SK-N-MC (cell line): ENCODE results near the gene SLC10A7.
A peak's percentile ranks its signal among the peaks of the same experiment; 100 is the strongest.

ENCODE experiments used
- DNase-seq: peaks from one replicate; pipeline ENCODE4 v3.0.0-alpha.2; 2011; ENCODE audit warnings: low read depth, low spot score
- H3K27ac ChIP-seq: fragments of 200-600 bp; sonication (generic); 2 replicates; pipeline ENCODE4 v1.5.1; 2016; ENCODE audit warnings: mixed run types
- H3K36me3 ChIP-seq: fragments of 200-600 bp; sonication (generic); 2 replicates; pipeline ENCODE4 v1.6.1; 2017; ENCODE audit warnings: antibody characterized with exemption, low read length, mixed read lengths; ENCODE audit not compliant: insufficient read depth
- H3K4me3 ChIP-seq: fragments of 200-600 bp; sonication (generic); 2 replicates; pipeline ENCODE4 v1.5.1; 2016
- H3K9ac ChIP-seq: fragments of 200-600 bp; sonication (generic); 2 replicates; pipeline ENCODE4 v1.8.0; 2017; ENCODE audit warnings: mixed run types, mixed read lengths; ENCODE audit not compliant: insufficient read length
- H3K9me3 ChIP-seq: fragments of 200-600 bp; sonication (generic); 2 replicates; pipeline ENCODE4 v1.6.1; 2017; ENCODE audit warnings: low read depth, mild to moderate bottlenecking, antibody characterized with exemption, low read length, moderate library complexity, mixed read lengths
- EZH2 ChIP-seq: fragments of 200-600 bp; sonication (generic); IDR thresholded peaks from one replicate; pipeline ENCODE4 v1.6.1; 2017; ENCODE audit warnings: antibody characterized with exemption
- FOXP2 ChIP-seq: optimal IDR thresholded peaks from 2 replicates; pipeline ENCODE3; 2011; ENCODE audit warnings: mild to moderate bottlenecking, moderate library complexity; ENCODE audit not compliant: insufficient read depth; ENCODE audit errors: extremely low read length, control extremely low read depth
- POLR2AphosphoS5 ChIP-seq: IDR thresholded peaks from 2 replicates; pipeline ENCODE4 v1.6.1; 2012; ENCODE audit warnings: mild to moderate bottlenecking, low read depth, low read length, borderline replicate concordance

SLC10A7 gene

DNA sequence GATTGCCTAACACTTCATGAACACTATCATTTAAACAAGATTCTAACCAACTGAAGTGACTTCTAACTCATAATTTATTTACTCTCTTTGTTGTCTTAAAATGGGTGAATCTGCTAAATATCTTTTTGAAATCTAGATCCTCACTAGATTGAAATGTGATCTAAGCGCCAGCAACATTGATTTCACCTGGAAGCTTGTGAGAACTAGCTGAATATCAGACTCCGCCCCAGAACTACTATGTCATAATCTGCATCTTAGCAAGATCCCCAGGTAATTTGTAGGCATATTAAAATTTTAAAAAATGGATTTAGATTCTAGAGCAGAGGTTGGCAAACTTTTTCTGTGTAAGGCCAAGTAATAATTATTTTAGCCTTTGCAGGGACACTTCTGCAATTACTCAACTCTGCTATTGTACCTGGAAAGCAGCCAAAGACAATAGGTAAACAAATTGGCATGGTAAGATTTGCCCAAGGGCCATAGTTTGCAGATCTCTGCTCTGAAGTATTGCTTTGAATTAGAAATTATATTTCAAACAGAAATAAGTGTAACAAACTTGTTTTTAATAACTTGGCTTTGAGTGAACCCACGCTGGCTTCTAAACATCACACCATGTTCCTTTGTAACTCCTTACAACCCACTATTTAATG lies 185.9 kb downstream of the SLC10A7 start:
- DNase-seq: no peak
- no peak overlapping the region for H3K27ac ChIP-seq
- no peak overlapping the region for H3K4me3 ChIP-seq

DNA sequence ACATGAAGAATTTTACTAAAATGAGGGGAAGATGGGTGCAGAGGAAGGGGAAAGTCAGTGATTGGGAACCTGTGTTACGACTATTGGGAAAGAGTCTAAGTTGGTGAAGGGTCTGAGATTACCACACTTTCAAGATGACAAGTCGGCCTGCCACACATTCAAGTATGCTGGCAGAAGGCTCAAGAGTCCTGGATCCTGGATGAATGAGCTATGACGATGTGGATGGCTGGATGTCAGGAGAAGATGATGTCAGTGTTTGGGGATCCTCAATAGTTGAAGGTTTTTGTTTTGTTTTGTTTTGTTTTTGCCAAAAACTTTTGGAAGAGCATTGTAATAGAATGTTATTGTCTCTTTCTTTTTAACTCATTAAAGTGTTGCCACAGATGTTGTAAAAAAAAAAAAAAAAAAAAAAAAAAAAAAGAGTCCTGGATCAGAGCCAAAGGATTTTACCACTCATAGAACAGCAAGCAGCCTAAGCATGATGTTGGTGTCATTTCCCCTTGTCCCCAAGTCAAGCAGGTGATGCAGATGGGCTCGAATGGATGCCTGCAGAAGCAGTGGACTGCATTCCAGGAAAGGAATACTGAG lies 186.8 kb downstream of the SLC10A7 start:
- no peak overlapping the region for H3K9ac ChIP-seq
- H3K27ac ChIP-seq: no peak overlapping the region
- no peaks in the 10 kb centered on the region for H3K36me3 ChIP-seq
- no peak for TF ChIP-seq POLR2AphosphoS5
- TF ChIP-seq FOXP2: no peak
- H3K4me3 ChIP-seq: no peak overlapping the region
- no peaks in the 10 kb centered on the region for H3K9me3 ChIP-seq
- DNase-seq: no peak

More for the DNA sequence above, 185.9 kb downstream of the SLC10A7 start:
- H3K9ac ChIP-seq: no peak overlapping the region
- no peaks in the 10 kb centered on the region for H3K36me3 ChIP-seq
- no peaks in the 10 kb centered on the region for H3K9me3 ChIP-seq
- TF ChIP-seq FOXP2 (no peak), POLR2AphosphoS5 (no peak), EZH2 (no peak)

DNA sequence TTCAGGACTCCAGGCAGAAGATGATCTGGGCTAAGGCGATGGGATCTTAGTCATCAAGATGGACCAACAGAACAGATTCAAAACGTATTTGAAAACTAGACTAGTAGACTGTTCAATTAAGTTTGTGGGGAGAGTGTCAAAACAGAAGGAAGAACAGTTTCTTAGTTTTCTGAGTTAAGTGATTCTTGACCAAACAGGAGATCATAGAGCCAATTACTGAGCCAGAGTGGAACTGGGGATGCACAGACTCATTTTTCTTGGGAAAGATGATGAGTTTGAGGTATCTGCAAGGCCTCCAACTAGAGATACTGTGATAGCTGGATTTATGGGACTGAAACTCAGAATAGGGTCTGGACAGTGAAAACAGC lies 187.9 kb downstream of the SLC10A7 start:
- no peak overlapping the region for H3K4me3 ChIP-seq

DNA sequence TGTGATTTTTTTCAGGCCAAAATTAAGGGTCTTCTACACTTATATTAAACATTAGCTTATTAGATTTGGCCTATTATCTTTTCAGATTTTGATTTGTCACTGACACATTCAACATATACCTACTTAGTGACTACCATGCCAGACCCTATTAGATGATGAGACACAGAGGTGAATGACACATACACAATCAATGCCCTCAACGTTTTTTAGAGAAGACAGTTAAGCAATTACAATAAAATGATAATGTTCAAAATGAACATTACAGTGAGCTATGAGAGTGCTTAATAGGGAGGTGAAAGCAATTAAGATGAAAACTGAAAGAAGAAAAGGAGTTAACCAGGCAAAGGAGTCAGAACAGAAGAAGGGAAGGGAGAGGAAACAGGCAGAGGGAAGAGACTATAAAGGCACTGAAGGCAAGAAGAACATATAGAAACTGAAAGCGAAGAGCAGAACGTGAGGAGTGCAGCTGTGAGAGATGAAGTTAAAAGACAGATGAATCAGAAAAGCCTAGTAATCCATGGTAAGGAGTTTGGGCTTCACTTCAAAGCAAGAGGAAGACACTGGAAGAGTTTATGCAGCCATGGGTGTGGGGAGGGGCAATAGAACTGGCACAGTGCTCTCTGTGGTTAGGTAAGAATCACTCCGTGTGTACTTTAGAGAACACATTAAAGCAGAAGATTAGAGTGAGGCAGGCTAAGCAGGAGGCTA lies 188.4 kb downstream of the SLC10A7 start:
- Histone ChIP-seq H3K9ac (no peak overlapping the region), H3K9me3 (no peaks in the 10 kb centered on the region), H3K4me3 (no peak overlapping the region), H3K36me3 (no peaks in the 10 kb centered on the region), H3K27ac (no peak overlapping the region)
- TF ChIP-seq POLR2AphosphoS5 (no peak), FOXP2 (no peak), EZH2 (no peak)
- DNase-seq: no peak

More for the DNA sequence above, 187.9 kb downstream of the SLC10A7 start:
- Histone ChIP-seq H3K27ac (no peak overlapping the region), H3K9ac (no peak overlapping the region), H3K9me3 (no peaks in the 10 kb centered on the region), H3K36me3 (no peaks in the 10 kb centered on the region)
- TF ChIP-seq EZH2 (no peak), FOXP2 (no peak), POLR2AphosphoS5 (no peak)
- no peak for DNase-seq

DNA sequence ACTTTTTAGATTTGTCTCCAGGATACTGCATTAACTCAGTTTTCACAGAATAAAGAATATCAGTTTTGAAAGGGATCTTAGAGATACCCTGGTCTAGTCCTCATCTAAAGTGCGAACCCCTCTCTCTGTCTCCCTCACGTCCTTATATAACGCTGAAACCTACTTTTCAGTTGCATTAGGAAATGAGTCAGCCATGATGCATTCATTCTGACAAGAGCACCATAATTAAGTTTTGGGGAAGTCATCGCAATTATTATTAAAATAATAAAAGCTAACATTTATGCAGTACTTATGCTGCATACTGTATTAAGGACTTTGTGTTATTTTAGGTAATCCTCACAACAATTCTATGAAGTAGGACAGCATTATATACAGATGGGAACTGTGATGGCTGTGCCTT lies 191.3 kb downstream of the SLC10A7 start:
- no peak overlapping the region for H3K27ac ChIP-seq
- no peak overlapping the region for H3K9ac ChIP-seq
- TF ChIP-seq FOXP2 (no peak), POLR2AphosphoS5 (no peak), EZH2 (no peak)
- H3K4me3 ChIP-seq: no peak overlapping the region
- H3K36me3 ChIP-seq: no peaks in the 10 kb centered on the region
- no peak for DNase-seq
- no peaks in the 10 kb centered on the region for H3K9me3 ChIP-seq

DNA sequence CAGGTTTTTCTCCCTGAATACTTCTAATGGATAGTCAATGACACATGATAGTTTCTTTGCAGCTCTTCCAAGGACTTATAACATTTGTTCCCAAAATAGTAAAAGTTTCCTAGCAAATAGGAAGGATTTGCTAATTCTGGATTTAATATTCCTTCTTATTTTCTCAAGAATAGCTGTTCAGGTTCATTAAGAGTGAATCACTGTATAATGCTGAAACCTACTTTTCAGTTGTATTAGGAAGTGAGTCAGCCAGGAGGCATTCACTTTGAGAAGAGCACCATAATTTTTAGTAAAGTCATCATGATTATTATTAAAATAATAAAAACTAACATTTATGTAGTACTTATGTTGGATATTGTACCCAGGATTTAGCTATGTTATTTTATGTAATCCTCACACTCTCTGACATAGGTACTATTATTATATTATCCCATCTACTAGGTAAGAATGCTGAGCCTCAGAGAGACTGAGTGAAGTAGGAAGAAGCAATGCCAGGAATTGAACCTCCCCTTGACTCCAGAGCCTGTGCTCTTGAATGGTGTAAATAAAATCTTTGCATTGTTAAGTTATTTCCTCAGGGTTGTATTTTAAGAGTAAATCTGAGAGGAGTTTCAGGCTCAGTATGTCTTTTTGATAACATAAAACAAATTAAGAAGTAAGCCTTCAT lies 192.6 kb downstream of the SLC10A7 start:
- no peak for DNase-seq
- Histone ChIP-seq H3K36me3 (no peaks in the 10 kb centered on the region), H3K4me3 (no peak overlapping the region), H3K27ac (peak overlapping the region; percentile 10; the same call in 1 of the 2 replicates), H3K9me3 (no peaks in the 10 kb centered on the region), H3K9ac (no peak overlapping the region)
- TF ChIP-seq FOXP2 (no peak), EZH2 (no peak), POLR2AphosphoS5 (no peak)

DNA sequence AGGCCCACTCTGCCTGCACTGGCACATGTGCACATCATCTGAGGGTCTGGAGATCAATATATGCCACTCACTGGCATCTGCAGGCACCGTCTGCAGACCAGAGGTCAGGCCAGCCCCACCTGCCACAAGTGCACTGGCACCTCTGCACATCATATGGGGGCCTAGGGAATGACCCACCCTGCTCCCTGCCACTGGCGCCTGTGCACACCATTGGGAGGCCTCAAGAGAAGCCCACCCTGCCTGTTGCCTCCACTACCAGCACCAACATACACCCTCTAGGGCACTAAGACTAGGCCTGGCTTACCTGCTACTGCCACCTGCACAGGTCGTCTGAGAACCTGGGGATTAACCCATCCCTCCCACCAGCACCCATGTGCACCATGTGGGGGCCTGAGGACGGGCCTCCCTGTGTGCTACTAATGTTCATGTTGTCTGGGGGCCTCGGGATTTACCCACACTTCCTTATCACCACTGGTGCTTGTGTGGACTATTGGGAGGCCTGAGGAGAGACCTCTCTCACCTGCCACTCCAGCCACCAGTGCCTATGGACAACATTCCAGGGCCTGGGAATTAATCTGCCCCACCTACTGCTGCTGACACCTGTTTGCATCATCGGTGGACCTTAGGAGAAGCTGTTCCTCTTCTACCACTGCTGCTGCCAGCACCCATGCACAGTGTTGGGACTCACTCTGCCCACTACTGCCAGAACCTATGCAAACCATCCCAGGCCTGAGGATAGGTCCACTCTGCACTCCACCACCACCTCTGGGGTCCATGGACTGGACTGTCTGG lies 193.7 kb downstream of the SLC10A7 start:
- Histone ChIP-seq H3K9ac (no peak overlapping the region), H3K27ac (no peak overlapping the region), H3K4me3 (no peak overlapping the region), H3K9me3 (no peaks in the 10 kb centered on the region), H3K36me3 (no peaks in the 10 kb centered on the region)
- TF ChIP-seq FOXP2: no peak
- no peak for TF ChIP-seq POLR2AphosphoS5
- no peak for TF ChIP-seq EZH2
- DNase-seq: no peak

DNA sequence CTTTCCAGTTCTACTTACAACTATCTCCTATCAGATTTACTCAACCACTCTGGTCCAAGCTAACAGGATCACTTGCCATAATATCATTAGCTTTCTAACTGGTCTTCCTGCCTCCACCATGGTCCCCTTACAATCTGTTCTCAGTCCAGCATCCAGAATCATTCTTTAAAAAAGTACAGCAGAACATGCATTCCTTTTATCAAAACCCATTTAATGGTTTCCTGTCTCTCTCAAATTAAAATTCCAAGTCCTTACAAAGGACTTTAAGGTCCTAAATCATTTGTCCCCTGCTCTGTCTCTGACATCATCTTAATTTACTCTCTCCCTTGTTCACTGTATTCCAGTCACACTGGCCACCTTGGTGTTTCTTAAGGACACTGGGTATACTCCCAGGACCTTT lies 202.8 kb downstream of the SLC10A7 start:
- TF ChIP-seq POLR2AphosphoS5 (no peak), FOXP2 (no peak)
- H3K9me3 ChIP-seq: no peaks in the 10 kb centered on the region
- no peaks in the 10 kb centered on the region for H3K36me3 ChIP-seq
- no peak overlapping the region for H3K9ac ChIP-seq
- no peak overlapping the region for H3K4me3 ChIP-seq
- no peak overlapping the region for H3K27ac ChIP-seq
- no peak for DNase-seq
